HepG2 (cell line): ENCODE results near the gene KRTAP12-4.

Experiments used
- BHLHE40 ChIP-seq: IDR thresholded peaks from 2 replicates; pipeline ENCODE4 v1.6.1; 2011; ENCODE audit warnings: low read length, improper control_type of control experiment
- EHMT2 ChIP-seq: fragments of 200-600 bp; sonication (generic); IDR thresholded peaks from 2 replicates; pipeline ENCODE4 v1.7.0; 2017; ENCODE audit warnings: antibody characterized with exemption, low read depth, low read length, borderline replicate concordance
- FIP1L1 ChIP-seq: fragments of 200-400 bp; formaldehyde crosslinking; IDR thresholded peaks from 2 replicates; pipeline ENCODE4 v1.6.1; 2018; ENCODE audit warnings: low read depth, mild to moderate bottlenecking, low read length, moderate library complexity, borderline replicate concordance; ENCODE audit not compliant: insufficient read depth
- KAT2B ChIP-seq: fragments of 150-350 bp; IDR thresholded peaks from 2 replicates; pipeline ENCODE4 v1.6.1; 2014; ENCODE audit warnings: low read depth, low read length, borderline replicate concordance
- MEF2D ChIP-seq: sonication (generic); formaldehyde crosslinking; IDR thresholded peaks from 2 replicates; pipeline ENCODE4 v1.5.1; 2020; ENCODE audit warnings: mild to moderate bottlenecking, missing genetic modification reagents
- NFYB ChIP-seq: sonication (generic); formaldehyde crosslinking; IDR thresholded peaks from 2 replicates; pipeline ENCODE4 v1.4.0; 2020; ENCODE audit warnings: missing genetic modification reagents
- POLR2A ChIP-seq, 2 experiments: IDR thresholded peaks; 2 replicates each; pipeline ENCODE4 v1.6.1; 2011; ENCODE audit warnings: low read depth in 2 of 2, low read length in 2 of 2, mild to moderate bottlenecking in 1 of 2, moderate library complexity in 1 of 2; ENCODE audit not compliant: insufficient read depth in 1 of 2
- RAD21 ChIP-seq: fragments of 450-650 bp; formaldehyde crosslinking; IDR thresholded peaks from 2 replicates; pipeline ENCODE4 v1.5.0; 2020; ENCODE audit warnings: mild to moderate bottlenecking
- TF ChIP-seq, protein P1 (sequence below): sonication (generic); formaldehyde crosslinking; IDR thresholded peaks from 2 replicates; pipeline ENCODE4 v1.5.0; 2020; ENCODE audit warnings: mild to moderate bottlenecking, missing genetic modification reagents, moderate library complexity
- TF ChIP-seq, protein P2 (sequence below): IDR thresholded peaks from 2 replicates; pipeline ENCODE4 v1.6.1; 2018; ENCODE audit warnings: missing genetic modification reagents, mild to moderate bottlenecking, missing compliant biosample characterization
- TF ChIP-seq, protein P3 (sequence below): IDR thresholded peaks from 2 replicates; pipeline ENCODE4 v1.6.1; 2016; ENCODE audit warnings: missing biosample characterization, missing genetic modification reagents, low read depth

DNA sequence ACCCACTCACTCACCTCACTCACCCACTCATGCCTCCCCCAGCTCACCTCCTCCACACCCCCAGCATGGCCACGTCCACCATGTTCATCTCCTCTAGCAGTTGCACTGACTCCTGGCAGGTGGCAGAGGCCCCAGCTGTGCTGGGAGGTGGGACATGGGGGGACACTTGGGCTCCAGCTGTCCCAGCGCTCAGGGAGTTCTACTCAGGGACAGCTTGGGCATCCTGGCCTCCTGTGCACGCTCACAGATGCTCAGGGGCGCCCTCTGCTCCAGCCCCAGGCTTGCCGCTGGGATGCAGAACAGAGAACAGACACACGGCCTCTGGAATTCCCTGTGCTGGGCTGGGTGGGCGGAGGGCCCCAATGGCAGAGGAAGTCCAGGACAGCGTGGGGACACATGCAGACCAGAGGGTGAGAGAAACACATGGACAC is 37.4 kb downstream of the KRTAP12-4 start:
- TF ChIP-seq BHLHE40 (no peak), RAD21 (no peak), KAT2B (no peak), POLR2A (IDR thresholded peaks at IDR 0.05; ENCODE audit: insufficient read depth in 1 of 2, low read depth in 2 of 2, low read length in 2 of 2) (no peak), MEF2D (no peak), FIP1L1 (no peak), NFYB (no peak), EHMT2 (no peak)
- TF ChIP-seq, protein P1, sequence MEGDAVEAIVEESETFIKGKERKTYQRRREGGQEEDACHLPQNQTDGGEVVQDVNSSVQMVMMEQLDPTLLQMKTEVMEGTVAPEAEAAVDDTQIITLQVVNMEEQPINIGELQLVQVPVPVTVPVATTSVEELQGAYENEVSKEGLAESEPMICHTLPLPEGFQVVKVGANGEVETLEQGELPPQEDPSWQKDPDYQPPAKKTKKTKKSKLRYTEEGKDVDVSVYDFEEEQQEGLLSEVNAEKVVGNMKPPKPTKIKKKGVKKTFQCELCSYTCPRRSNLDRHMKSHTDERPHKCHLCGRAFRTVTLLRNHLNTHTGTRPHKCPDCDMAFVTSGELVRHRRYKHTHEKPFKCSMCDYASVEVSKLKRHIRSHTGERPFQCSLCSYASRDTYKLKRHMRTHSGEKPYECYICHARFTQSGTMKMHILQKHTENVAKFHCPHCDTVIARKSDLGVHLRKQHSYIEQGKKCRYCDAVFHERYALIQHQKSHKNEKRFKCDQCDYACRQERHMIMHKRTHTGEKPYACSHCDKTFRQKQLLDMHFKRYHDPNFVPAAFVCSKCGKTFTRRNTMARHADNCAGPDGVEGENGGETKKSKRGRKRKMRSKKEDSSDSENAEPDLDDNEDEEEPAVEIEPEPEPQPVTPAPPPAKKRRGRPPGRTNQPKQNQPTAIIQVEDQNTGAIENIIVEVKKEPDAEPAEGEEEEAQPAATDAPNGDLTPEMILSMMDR (CRISPR knock-in tag) = peak; percentile 29; the same call in 1 of the 2 replicates
- TF ChIP-seq, protein P2, sequence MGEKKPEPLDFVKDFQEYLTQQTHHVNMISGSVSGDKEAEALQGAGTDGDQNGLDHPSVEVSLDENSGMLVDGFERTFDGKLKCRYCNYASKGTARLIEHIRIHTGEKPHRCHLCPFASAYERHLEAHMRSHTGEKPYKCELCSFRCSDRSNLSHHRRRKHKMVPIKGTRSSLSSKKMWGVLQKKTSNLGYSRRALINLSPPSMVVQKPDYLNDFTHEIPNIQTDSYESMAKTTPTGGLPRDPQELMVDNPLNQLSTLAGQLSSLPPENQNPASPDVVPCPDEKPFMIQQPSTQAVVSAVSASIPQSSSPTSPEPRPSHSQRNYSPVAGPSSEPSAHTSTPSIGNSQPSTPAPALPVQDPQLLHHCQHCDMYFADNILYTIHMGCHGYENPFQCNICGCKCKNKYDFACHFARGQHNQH (CRISPR knock-in tag) = no peak
- TF ChIP-seq, protein P3, sequence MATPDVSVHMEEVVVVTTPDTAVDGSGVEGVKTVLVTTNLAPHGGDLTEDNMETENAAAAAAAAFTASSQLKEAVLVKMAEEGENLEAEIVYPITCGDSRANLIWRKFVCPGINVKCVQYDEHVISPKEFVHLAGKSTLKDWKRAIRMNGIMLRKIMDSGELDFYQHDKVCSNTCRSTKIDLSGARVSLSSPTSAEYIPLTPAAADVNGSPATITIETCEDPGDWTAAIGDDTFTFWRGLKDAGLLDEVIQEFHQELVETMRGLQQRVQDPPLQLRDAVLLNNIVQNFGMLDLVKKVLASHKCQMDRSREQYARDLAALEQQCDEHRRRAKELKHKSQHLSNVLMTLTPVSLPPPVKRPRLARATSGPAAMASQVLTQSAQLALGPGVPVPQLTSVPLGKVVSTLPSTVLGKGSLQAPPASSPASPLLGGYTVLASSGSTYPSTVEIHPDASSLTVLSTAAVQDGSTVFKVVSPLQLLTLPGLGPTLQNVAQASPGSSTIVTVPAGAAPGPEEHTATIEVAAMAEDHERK (CRISPR knock-in tag) = no peak
